Stimulated activated naive CD8-positive, alpha-beta T cell treated with anti-CD3 and anti-CD28 coated beads, Interleukin-15, amount 100 ng/mL, for 72 hours (primary cell): Measurements from ENCODE around the gene EIF5A.
A peak's percentile ranks its signal among the peaks of the same experiment; 100 is the strongest.

Source experiments
- ATAC-seq: fragments of 150-1000 bp; cut with Tn5 transposase; 2 replicates; pipeline ENCODE4 v1.10.0; 2021; ENCODE audit warnings: mild to moderate bottlenecking, moderate library complexity
- DNase-seq, 2 donors: peaks; one replicate each; pipeline ENCODE4 v3.0.0; 2021 to 2022
- H3K27ac Mint-ChIP-seq, 2 donors: one replicate each; pipeline ENCODE4 v1.8.0; 2022; ENCODE audit warnings: mild to moderate bottlenecking in 2 of 2, mixed read lengths in 2 of 2, moderate library complexity in 2 of 2
- H3K27me3 Mint-ChIP-seq: one replicate; pipeline ENCODE4 v1.8.0; 2022; ENCODE audit warnings: mixed read lengths
- H3K4me1 Mint-ChIP-seq: one replicate; pipeline ENCODE4 v1.8.0; 2022; ENCODE audit warnings: mild to moderate bottlenecking, mixed read lengths
- H3K4me3 Mint-ChIP-seq, 2 donors: one replicate each; pipeline ENCODE4 v1.8.0; 2022; ENCODE audit warnings: mild to moderate bottlenecking in 2 of 2, mixed read lengths in 2 of 2, moderate library complexity in 1 of 2
- H3K9me3 Mint-ChIP-seq, 2 donors: one replicate each; pipeline ENCODE4 v1.8.0; 2022; ENCODE audit warnings: mixed read lengths in 2 of 2

Gene EIF5A

GRCh38 chr17:7294614-7295153 lies 12.7 kb upstream of the EIF5A start, which contains the start of gene YBX2:
Gene YBX2 (minus strand): TSS chr17:7294639. CDS start chr17:7294500, 139 bp downstream.
- DNase-seq (peak; percentile 86 to 88), ATAC-seq (peak; percentile 89)
- peaks cover 48% of the 10 kb centered on the region for H3K27me3 Mint-ChIP-seq
- no peak within 1 kb of the TSS for H3K27ac Mint-ChIP-seq
- peaks cover 32% of the 10 kb centered on the region for H3K4me1 Mint-ChIP-seq
- peak within 1 kb of the TSS; percentile 91 to 95 for H3K4me3 Mint-ChIP-seq
- no peaks in the 10 kb centered on the region for H3K9me3 Mint-ChIP-seq

- Mint-ChIP-seq H3K4me3 (peak overlapping the region; percentile 91 to 95), H3K9me3 (no peaks in the 10 kb centered on the region), H3K27me3 (peaks cover 48% of the 10 kb centered on the region), H3K4me1 (peaks cover 32% of the 10 kb centered on the region), H3K27ac (no peak overlapping the region)
- DNase-seq: no peak
- ATAC-seq: no peak
Measured at GRCh38 chr17:7295230-7296180, 11.9 kb upstream of the EIF5A start.

- Mint-ChIP-seq H3K4me3 (peak overlapping the region; percentile 91 to 95), H3K9me3 (no peaks in the 10 kb centered on the region)
Measured at GRCh38 chr17:7296189-7296861, 11.1 kb upstream of the EIF5A start.

GRCh38 chr17:7304179-7304578 lies 3.2 kb upstream of the EIF5A start:
- Mint-ChIP-seq H3K27me3 (no peaks in the 10 kb centered on the region), H3K9me3 (no peaks in the 10 kb centered on the region), H3K4me1 (peaks cover 5% of the 10 kb centered on the region), H3K4me3 (no peak overlapping the region), H3K27ac (no peak overlapping the region)
- ATAC-seq (no peak), DNase-seq (no peak)

More at GRCh38 chr17:7296189-7296861, 11.1 kb upstream of the EIF5A start:
- ATAC-seq: peak; percentile 16
- Mint-ChIP-seq H3K4me1 (peaks cover 32% of the 10 kb centered on the region), H3K27me3 (peaks cover 45% of the 10 kb centered on the region), H3K27ac (no peak overlapping the region)
- DNase-seq: peak; percentile 65 to 71

- Mint-ChIP-seq H3K9me3 (no peaks in the 10 kb centered on the region), H3K27me3 (no peaks in the 10 kb centered on the region), H3K4me3 (peak overlapping the region; percentile 88 to 92), H3K4me1 (peaks cover 42% of the 10 kb centered on the region), H3K27ac (peak overlapping the region; percentile 97 to 98)
- peak; percentile 24 for ATAC-seq
- DNase-seq: peak; percentile 42 to 55
Measured at GRCh38 chr17:7307686-7308624, 527 bp downstream of the EIF5A start.

- peak overlapping the region; percentile 85 to 86 for H3K4me3 Mint-ChIP-seq
- ATAC-seq: peak; percentile 52
- peak overlapping the region; percentile 90 to 98 for H3K27ac Mint-ChIP-seq
- peak; percentile 80 to 90 for DNase-seq
- H3K27me3 Mint-ChIP-seq: no peaks in the 10 kb centered on the region
- H3K4me1 Mint-ChIP-seq: peaks cover 51% of the 10 kb centered on the region
- H3K9me3 Mint-ChIP-seq: no peaks in the 10 kb centered on the region
Measured at GRCh38 chr17:7308625-7309433, 1.4 kb downstream of the EIF5A start.

- H3K27ac Mint-ChIP-seq: peak overlapping the region in 1 of 2 donors; percentile 42
- DNase-seq (no peak), ATAC-seq (no peak)
- no peaks in the 10 kb centered on the region for H3K9me3 Mint-ChIP-seq
- H3K27me3 Mint-ChIP-seq: no peaks in the 10 kb centered on the region
- peaks cover 59% of the 10 kb centered on the region for H3K4me1 Mint-ChIP-seq
- H3K4me3 Mint-ChIP-seq: peak overlapping the region; percentile 85 to 86
Measured at GRCh38 chr17:7309628-7310027, 2.2 kb downstream of the EIF5A start.

- Mint-ChIP-seq H3K27me3 (no peaks in the 10 kb centered on the region), H3K9me3 (no peaks in the 10 kb centered on the region), H3K4me1 (peaks cover 70% of the 10 kb centered on the region), H3K27ac (peak overlapping the region; percentile 45 to 69), H3K4me3 (peak overlapping the region; percentile 54 to 85)
- ATAC-seq (no peak), DNase-seq (no peak)
Measured at GRCh38 chr17:7311110-7311705, 3.8 kb downstream of the EIF5A start.

- H3K27ac Mint-ChIP-seq: peak overlapping the region in 1 of 2 donors; percentile 67
- peaks cover 74% of the 10 kb centered on the region for H3K4me1 Mint-ChIP-seq
- H3K27me3 Mint-ChIP-seq: no peaks in the 10 kb centered on the region
- H3K4me3 Mint-ChIP-seq: peak overlapping the region in 1 of 2 donors; percentile 40
- no peak for ATAC-seq
- no peaks in the 10 kb centered on the region for H3K9me3 Mint-ChIP-seq
- DNase-seq: no peak
Measured at GRCh38 chr17:7312432-7313087, 5.1 kb downstream of the EIF5A start.

GRCh38 chr17:7313088-7313889 lies 5.9 kb downstream of the EIF5A start:
- H3K27ac Mint-ChIP-seq: peak overlapping the region in 1 of 2 donors; percentile 67
- peak overlapping the region; percentile 89 to 95 for H3K4me3 Mint-ChIP-seq
- no peaks in the 10 kb centered on the region for H3K9me3 Mint-ChIP-seq
- DNase-seq (no peak), ATAC-seq (no peak)
- peaks cover 74% of the 10 kb centered on the region for H3K4me1 Mint-ChIP-seq
- H3K27me3 Mint-ChIP-seq: no peaks in the 10 kb centered on the region

- Mint-ChIP-seq H3K4me1 (peaks cover 70% of the 10 kb centered on the region), H3K9me3 (no peaks in the 10 kb centered on the region), H3K4me3 (peak overlapping the region; percentile 89 to 95), H3K27ac (peak overlapping the region; percentile 53 to 89), H3K27me3 (no peaks in the 10 kb centered on the region)
- ATAC-seq: no peak
- no peak for DNase-seq
Measured at GRCh38 chr17:7313890-7314718, 6.7 kb downstream of the EIF5A start.
